Stimulated activated CD4-positive, alpha-beta T cell treated with anti-CD3 and anti-CD28 coated beads, Interleukin-4, amount 100 ng/mL, for 4 hours (primary cell): ENCODE data around the gene INAFM2.

Experiments used
- DNase-seq, 2 experiments: peaks; one replicate each; pipeline ENCODE4 v3.0.0-alpha.2; 2020

Gene INAFM2

GRCh38 chr15:40323239-40323952 lies at the start of gene INAFM2:
TSS of gene INAFM2 (plus strand) at chr15:40323692. CDS start at chr15:40324056, 364 bp downstream.
- DNase-seq, result peak; percentile 87 to 91

- peak; percentile 78 to 87 for DNase-seq
Measured at GRCh38 chr15:40274350-40275274, 48.9 kb upstream of the INAFM2 start.

DNA sequence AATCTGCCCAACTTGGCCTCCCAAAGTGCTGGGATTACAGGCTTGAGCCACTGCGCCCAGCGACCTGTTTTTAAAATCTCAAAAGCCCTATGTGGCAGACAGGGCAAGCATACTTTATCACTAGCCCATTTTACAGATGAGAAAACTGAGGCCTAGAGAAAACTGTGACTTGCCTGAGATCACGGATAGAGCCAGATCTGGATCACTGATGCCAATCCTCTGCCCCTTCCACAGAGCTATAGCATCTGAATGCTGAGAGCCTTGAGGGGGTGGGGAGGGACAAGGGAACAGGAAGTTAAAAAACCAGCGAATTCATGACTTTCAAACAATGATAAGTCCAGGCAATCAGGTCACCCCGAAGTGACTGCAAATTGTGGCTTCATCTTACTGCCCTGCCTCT lies 48.0 kb upstream of the INAFM2 start:
- DNase-seq, result no peak

GRCh38 chr15:40275954-40276353 lies 47.5 kb upstream of the INAFM2 start:
- no peak for DNase-seq

DNA sequence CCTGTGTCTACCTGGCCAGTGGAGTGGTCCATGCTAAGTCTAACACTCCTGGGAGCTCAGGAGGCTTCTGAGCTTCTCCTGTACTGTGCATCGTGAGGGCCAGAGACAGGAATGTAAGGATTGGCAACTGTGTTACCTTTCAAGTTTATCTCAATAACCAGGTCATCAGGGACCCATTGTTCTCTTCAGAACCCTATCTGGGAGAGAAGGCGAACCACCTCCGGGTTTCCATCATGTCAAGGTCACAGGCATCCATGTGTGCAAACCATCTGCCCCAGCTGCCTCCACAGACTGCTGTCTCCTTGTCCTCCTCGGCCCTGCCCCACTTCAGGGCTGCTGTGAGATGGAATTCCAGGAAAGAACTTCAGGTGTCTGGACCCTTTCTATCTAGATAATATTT lies 46.6 kb upstream of the INAFM2 start:
- DNase-seq, result no peak

- no peak for DNase-seq
Measured at GRCh38 chr15:40277471-40277870, 46.0 kb upstream of the INAFM2 start.

GRCh38 chr15:40278026-40278425 lies 45.5 kb upstream of the INAFM2 start:
- DNase-seq, result no peak

GRCh38 chr15:40279437-40280141 lies 43.9 kb upstream of the INAFM2 start:
- DNase-seq, result peak; percentile 42 to 76

GRCh38 chr15:40280260-40281056 lies 43.0 kb upstream of the INAFM2 start:
- no peak for DNase-seq

- DNase-seq, result no peak
Measured at GRCh38 chr15:40281057-40281800, 42.3 kb upstream of the INAFM2 start.

- no peak for DNase-seq
Measured at GRCh38 chr15:40281801-40282146, 41.7 kb upstream of the INAFM2 start.

GRCh38 chr15:40282147-40282868 lies 41.2 kb upstream of the INAFM2 start:
- DNase-seq, result peak in 1 of 2 experiments; percentile 43

GRCh38 chr15:40282869-40283614 lies 40.5 kb upstream of the INAFM2 start, which contains the start of gene ANKRD63:
TSS of gene ANKRD63 (minus strand) at chr15:40283064. CDS start at chr15:40282586, 478 bp downstream.
- peak; percentile 32 to 43 for DNase-seq

- no peak for DNase-seq
Measured at GRCh38 chr15:40283615-40284300, 39.7 kb upstream of the INAFM2 start.

- no peak for DNase-seq
Measured at GRCh38 chr15:40285151-40285550, 38.3 kb upstream of the INAFM2 start.

DNA sequence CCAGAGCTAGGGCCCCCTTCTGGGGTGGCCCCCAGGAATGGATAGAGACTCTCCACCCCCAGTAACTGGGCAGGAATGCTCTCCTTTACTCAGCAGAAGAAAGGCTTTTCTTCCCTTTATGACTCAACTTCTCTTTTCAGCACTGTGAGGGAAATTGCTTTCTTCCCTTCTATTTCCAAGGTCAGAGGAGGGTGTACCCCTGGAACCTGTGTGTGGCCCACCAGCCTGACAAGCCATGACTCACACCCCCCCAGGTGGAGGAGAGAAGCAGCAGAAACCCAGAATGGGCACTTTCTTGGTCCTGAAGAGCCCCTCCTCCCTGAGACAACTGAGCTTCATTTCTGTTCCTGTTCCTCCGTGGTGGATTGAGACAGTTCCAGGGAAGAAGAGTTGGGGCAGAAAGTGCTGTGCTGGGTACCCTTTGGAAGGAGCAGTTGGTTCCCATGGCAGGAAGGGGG lies 37.9 kb upstream of the INAFM2 start:
- no peak for DNase-seq

GRCh38 chr15:40286061-40286532 lies 37.4 kb upstream of the INAFM2 start:
- DNase-seq, result no peak

- DNase-seq, result no peak
Measured at GRCh38 chr15:40286794-40287193, 36.7 kb upstream of the INAFM2 start.

GRCh38 chr15:40287505-40287904 lies 36.0 kb upstream of the INAFM2 start:
- no peak for DNase-seq
